GM23338 (cell line): ENCODE data around the gene ST6GALNAC3. TPM values are rescaled to one million over a fixed set of nuclear protein-coding genes. Genes with fewer than 3 reads are reported as not detected.

Source experiments
- ATAC-seq: fragments of 200-7000 bp; cut with Tn5 transposase; 3 replicates; pipeline ENCODE4 v1.9.1; 2020
- DNase-seq: peaks from one replicate; pipeline ENCODE4 v3.0.0-alpha.2; 2015; ENCODE audit warnings: low spot score
- H2AFZ ChIP-seq: fragments of 200-600 bp; sonication (generic); 2 replicates; pipeline ENCODE4 v1.8.0; 2016; ENCODE audit warnings: antibody characterized with exemption, mild to moderate bottlenecking, moderate library complexity
- H3F3A ChIP-seq: fragments of 200-600 bp; sonication (generic); replicated peaks from 2 replicates; pipeline ENCODE4 v1.8.0; 2017; ENCODE audit warnings: antibody characterized with exemption, mixed run types, low read depth
- H3K27ac ChIP-seq: fragments of 200-600 bp; sonication (generic); 2 replicates; pipeline ENCODE4 v1.6.1; 2016; ENCODE audit warnings: low read depth
- H3K27me3 ChIP-seq: fragments of 200-600 bp; sonication (generic); 2 replicates; pipeline ENCODE4 v1.8.0; 2016; ENCODE audit warnings: mild to moderate bottlenecking, mixed run types, moderate library complexity; ENCODE audit not compliant: insufficient read depth
- H3K36me3 ChIP-seq: fragments of 200-600 bp; sonication (generic); 2 replicates; pipeline ENCODE4 v1.8.0; 2016; ENCODE audit warnings: mild to moderate bottlenecking; ENCODE audit not compliant: insufficient read depth
- H3K4me1 ChIP-seq: fragments of 200-600 bp; sonication (generic); 2 replicates; pipeline ENCODE4 v1.8.0; 2016; ENCODE audit warnings: mild to moderate bottlenecking, moderate library complexity; ENCODE audit not compliant: insufficient read depth
- H3K4me2 ChIP-seq: fragments of 200-600 bp; sonication (generic); 2 replicates; pipeline ENCODE4 v1.7.1; 2017; ENCODE audit warnings: mixed run types
- H3K4me3 ChIP-seq: fragments of 200-600 bp; sonication (generic); 2 replicates; pipeline ENCODE4 v1.6.1; 2016; ENCODE audit warnings: mixed run types
- H3K79me2 ChIP-seq: fragments of 200-600 bp; sonication (generic); replicated peaks from 2 replicates; pipeline ENCODE4 v1.8.0; 2017; ENCODE audit warnings: mild to moderate bottlenecking; ENCODE audit not compliant: insufficient read depth
- H3K9me2 ChIP-seq: fragments of 200-600 bp; sonication (generic); 2 replicates; pipeline ENCODE4 v1.8.0; 2017; ENCODE audit not compliant: insufficient read depth
- H4K20me1 ChIP-seq: fragments of 200-600 bp; sonication (generic); replicated peaks from 2 replicates; pipeline ENCODE4 v1.8.0; 2017; ENCODE audit warnings: mild to moderate bottlenecking; ENCODE audit not compliant: insufficient read depth
- H3K27ac Mint-ChIP-seq: 2 replicates; pipeline ENCODE4 v1.8.0; 2020; ENCODE audit warnings: inconsistent platforms, mild to moderate bottlenecking, moderate library complexity, mixed read lengths
- H3K27me3 Mint-ChIP-seq: 3 replicates; pipeline ENCODE4 v1.8.0; 2022; ENCODE audit warnings: low read depth, mild to moderate bottlenecking, moderate library complexity, mixed read lengths, inconsistent platforms; ENCODE audit not compliant: insufficient read depth, poor library complexity
- H3K36me3 Mint-ChIP-seq: 3 replicates; pipeline ENCODE4 v1.8.0; 2021; ENCODE audit warnings: low read depth, mild to moderate bottlenecking, inconsistent platforms, moderate library complexity, mixed read lengths
- H3K4me1 Mint-ChIP-seq: 3 replicates; pipeline ENCODE4 v1.8.0; 2020; ENCODE audit warnings: mild to moderate bottlenecking, inconsistent platforms, mixed read lengths
- H3K4me3 Mint-ChIP-seq: 3 replicates; pipeline ENCODE4 v1.8.0; 2021; ENCODE audit warnings: moderate library complexity, mild to moderate bottlenecking, inconsistent platforms, mixed read lengths
- H3K9me3 Mint-ChIP-seq: 3 replicates; pipeline ENCODE4 v1.8.0; 2020; ENCODE audit warnings: moderate library complexity, mild to moderate bottlenecking, inconsistent platforms, mixed read lengths
- CREB1 ChIP-seq: fragments of 250-450 bp; sonication (Bioruptor Pico); IDR thresholded peaks from 2 replicates; pipeline ENCODE4 v1.5.0; 2020; ENCODE audit warnings: low read depth, mild to moderate bottlenecking, moderate library complexity
- EZH2 ChIP-seq: fragments of 200-600 bp; sonication (generic); IDR thresholded peaks from one replicate; pipeline ENCODE4 v1.8.0; 2017; ENCODE audit warnings: antibody characterized with exemption, mild to moderate bottlenecking, low read depth; ENCODE audit not compliant: unreplicated experiment
- EZH2phosphoT487 ChIP-seq: fragments of 200-600 bp; sonication (generic); IDR thresholded peaks from one replicate; pipeline ENCODE4 v1.8.1; 2018; ENCODE audit warnings: antibody characterized with exemption; ENCODE audit not compliant: unreplicated experiment
- JUNB ChIP-seq: IDR thresholded peaks from one replicate; pipeline ENCODE4 v1.6.1; 2016; ENCODE audit warnings: antibody characterized with exemption; ENCODE audit not compliant: unreplicated experiment
- NANOG ChIP-seq: IDR thresholded peaks from 2 replicates; pipeline ENCODE4 v1.6.1; 2016; ENCODE audit warnings: antibody characterized with exemption, borderline replicate concordance
- POLR2AphosphoS5 ChIP-seq: IDR thresholded peaks from 2 replicates; pipeline ENCODE4 v1.6.1; 2016; ENCODE audit warnings: antibody characterized with exemption, low read depth
- STAT1 ChIP-seq: IDR thresholded peaks from one replicate; pipeline ENCODE4 v1.6.1; 2016; ENCODE audit warnings: antibody characterized with exemption; ENCODE audit not compliant: unreplicated experiment
- ZNF114 ChIP-seq: fragments of 250-450 bp; sonication (Bioruptor Pico); IDR thresholded peaks from 2 replicates; pipeline ENCODE4 v1.5.0; 2020; ENCODE audit warnings: mild to moderate bottlenecking, moderate library complexity
- ZNF331 ChIP-seq: fragments of 250-450 bp; sonication (Bioruptor Pico); IDR thresholded peaks from 2 replicates; pipeline ENCODE4 v1.5.0; 2020; ENCODE audit warnings: low read depth, mild to moderate bottlenecking, moderate library complexity
- ZNF462 ChIP-seq: fragments of 250-450 bp; sonication (Bioruptor Pico); IDR thresholded peaks from 2 replicates; pipeline ENCODE4 v1.5.0; 2020; ENCODE audit warnings: mild to moderate bottlenecking, moderate library complexity
- polyA plus RNA-seq: library from polyadenylated mRNA; unstranded; fragments of >200 nt; fragmentation: Nextera tagmentation; extraction: Ambion mirVana; gene quantifications from 2 replicates; pipeline ENCODE4 v1.2.1, GENCODE V29; 2016
- total RNA-seq: library from RNA; depleted of rRNA; stranded (reverse); fragments of >200 nt; shearing (Covaris generic); gene quantifications from 2 replicates; pipeline ENCODE4 v1.2.3, GENCODE V29; 2014
- TF ChIP-seq, protein P1 (sequence below), 2 experiments: fragments of 200-600 bp in 1 of 2; sonication (generic) in 1 of 2; conservative IDR thresholded peaks; 2 replicates each; pipeline versions ENCODE4 v1.5.1 to v1.6.1; 2016 to 2017; ENCODE audit warnings: antibody characterized with exemption in 2 of 2, low read depth in 2 of 2, mild to moderate bottlenecking in 2 of 2, moderate library complexity in 1 of 2
- TF ChIP-seq, protein P2 (sequence below): IDR thresholded peaks from one replicate; pipeline ENCODE4 v1.6.1; 2018; ENCODE audit warnings: antibody characterized with exemption; ENCODE audit not compliant: unreplicated experiment
- TF ChIP-seq, protein P3 (sequence below): IDR thresholded peaks from 2 replicates; pipeline ENCODE4 v1.6.1; 2016; ENCODE audit warnings: antibody characterized with exemption

ST6GALNAC3 gene
- total and polyA plus RNA-seq, 2 experiments from 2014 or later: 4.7 to 11.6 TPM

DNA sequence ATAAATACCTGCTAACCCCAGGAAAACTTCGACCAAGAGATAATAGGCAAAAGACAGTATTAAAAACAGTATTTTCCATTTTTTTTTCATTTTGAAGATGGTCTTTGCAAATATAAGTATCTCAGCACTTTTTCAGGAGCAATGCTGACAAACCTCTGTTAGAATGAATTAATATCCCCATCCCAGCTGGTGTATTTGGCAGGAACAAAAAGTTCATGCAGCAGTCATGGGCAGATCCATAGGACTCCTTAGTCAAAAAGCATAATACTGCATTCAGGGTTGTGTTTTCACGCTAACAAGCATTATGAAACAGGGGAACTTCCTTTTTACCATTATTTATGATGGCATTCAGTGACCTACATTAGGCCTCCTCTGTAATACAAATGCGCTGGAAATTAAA lies 344.0 kb downstream of the ST6GALNAC3 start:
- Histone ChIP-seq H3K36me3 (no peaks in the 10 kb centered on the region), H3K4me1 (no peaks in the 10 kb centered on the region), H3K27me3 (no peaks in the 10 kb centered on the region), H2AFZ (no peak overlapping the region), H3K79me2 (no peaks in the 10 kb centered on the region), H3K27ac (no peak overlapping the region), H3K4me3 (no peak overlapping the region), H3F3A (no peaks in the 10 kb centered on the region), H3K4me2 (no peak overlapping the region), H3K9me2 (no peaks in the 10 kb centered on the region), H4K20me1 (no peaks in the 10 kb centered on the region)
- H3K27ac Mint-ChIP-seq: peak overlapping the region; percentile 61; the same call in 1 of the 2 replicates
- DNase-seq (no peak), ATAC-seq (no peak)
- H3K27me3 Mint-ChIP-seq: no peaks in the 10 kb centered on the region
- H3K9me3 Mint-ChIP-seq: no peaks in the 10 kb centered on the region
- no peak overlapping the region for H3K4me3 Mint-ChIP-seq
- TF ChIP-seq ZNF331 (CRISPR knock-in tag): no peak
- TF ChIP-seq, protein P1, sequence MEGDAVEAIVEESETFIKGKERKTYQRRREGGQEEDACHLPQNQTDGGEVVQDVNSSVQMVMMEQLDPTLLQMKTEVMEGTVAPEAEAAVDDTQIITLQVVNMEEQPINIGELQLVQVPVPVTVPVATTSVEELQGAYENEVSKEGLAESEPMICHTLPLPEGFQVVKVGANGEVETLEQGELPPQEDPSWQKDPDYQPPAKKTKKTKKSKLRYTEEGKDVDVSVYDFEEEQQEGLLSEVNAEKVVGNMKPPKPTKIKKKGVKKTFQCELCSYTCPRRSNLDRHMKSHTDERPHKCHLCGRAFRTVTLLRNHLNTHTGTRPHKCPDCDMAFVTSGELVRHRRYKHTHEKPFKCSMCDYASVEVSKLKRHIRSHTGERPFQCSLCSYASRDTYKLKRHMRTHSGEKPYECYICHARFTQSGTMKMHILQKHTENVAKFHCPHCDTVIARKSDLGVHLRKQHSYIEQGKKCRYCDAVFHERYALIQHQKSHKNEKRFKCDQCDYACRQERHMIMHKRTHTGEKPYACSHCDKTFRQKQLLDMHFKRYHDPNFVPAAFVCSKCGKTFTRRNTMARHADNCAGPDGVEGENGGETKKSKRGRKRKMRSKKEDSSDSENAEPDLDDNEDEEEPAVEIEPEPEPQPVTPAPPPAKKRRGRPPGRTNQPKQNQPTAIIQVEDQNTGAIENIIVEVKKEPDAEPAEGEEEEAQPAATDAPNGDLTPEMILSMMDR (conservative IDR thresholded peaks at IDR 0.05; ENCODE audit: low read depth in 2 of 2): no peak
- no peak for TF ChIP-seq ZNF462 (CRISPR knock-in tag)
- TF ChIP-seq STAT1: no peak
- no peak for TF ChIP-seq EZH2
- TF ChIP-seq EZH2phosphoT487: no peak
- no peak for TF ChIP-seq NANOG
- no peak for TF ChIP-seq ZNF114 (CRISPR knock-in tag)
- TF ChIP-seq, protein P2, sequence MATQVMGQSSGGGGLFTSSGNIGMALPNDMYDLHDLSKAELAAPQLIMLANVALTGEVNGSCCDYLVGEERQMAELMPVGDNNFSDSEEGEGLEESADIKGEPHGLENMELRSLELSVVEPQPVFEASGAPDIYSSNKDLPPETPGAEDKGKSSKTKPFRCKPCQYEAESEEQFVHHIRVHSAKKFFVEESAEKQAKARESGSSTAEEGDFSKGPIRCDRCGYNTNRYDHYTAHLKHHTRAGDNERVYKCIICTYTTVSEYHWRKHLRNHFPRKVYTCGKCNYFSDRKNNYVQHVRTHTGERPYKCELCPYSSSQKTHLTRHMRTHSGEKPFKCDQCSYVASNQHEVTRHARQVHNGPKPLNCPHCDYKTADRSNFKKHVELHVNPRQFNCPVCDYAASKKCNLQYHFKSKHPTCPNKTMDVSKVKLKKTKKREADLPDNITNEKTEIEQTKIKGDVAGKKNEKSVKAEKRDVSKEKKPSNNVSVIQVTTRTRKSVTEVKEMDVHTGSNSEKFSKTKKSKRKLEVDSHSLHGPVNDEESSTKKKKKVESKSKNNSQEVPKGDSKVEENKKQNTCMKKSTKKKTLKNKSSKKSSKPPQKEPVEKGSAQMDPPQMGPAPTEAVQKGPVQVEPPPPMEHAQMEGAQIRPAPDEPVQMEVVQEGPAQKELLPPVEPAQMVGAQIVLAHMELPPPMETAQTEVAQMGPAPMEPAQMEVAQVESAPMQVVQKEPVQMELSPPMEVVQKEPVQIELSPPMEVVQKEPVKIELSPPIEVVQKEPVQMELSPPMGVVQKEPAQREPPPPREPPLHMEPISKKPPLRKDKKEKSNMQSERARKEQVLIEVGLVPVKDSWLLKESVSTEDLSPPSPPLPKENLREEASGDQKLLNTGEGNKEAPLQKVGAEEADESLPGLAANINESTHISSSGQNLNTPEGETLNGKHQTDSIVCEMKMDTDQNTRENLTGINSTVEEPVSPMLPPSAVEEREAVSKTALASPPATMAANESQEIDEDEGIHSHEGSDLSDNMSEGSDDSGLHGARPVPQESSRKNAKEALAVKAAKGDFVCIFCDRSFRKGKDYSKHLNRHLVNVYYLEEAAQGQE: no peak
- TF ChIP-seq, protein P3, sequence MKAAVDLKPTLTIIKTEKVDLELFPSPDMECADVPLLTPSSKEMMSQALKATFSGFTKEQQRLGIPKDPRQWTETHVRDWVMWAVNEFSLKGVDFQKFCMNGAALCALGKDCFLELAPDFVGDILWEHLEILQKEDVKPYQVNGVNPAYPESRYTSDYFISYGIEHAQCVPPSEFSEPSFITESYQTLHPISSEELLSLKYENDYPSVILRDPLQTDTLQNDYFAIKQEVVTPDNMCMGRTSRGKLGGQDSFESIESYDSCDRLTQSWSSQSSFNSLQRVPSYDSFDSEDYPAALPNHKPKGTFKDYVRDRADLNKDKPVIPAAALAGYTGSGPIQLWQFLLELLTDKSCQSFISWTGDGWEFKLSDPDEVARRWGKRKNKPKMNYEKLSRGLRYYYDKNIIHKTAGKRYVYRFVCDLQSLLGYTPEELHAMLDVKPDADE: no peak
- no peak for TF ChIP-seq POLR2AphosphoS5
- TF ChIP-seq CREB1 (CRISPR knock-in tag): no peak
- no peak for TF ChIP-seq JUNB
- peaks cover 6% of the 10 kb centered on the region; the same call in 2 of the 3 replicates for H3K4me1 Mint-ChIP-seq
- H3K36me3 Mint-ChIP-seq: no peaks in the 10 kb centered on the region
